NCI-H1436 treated with DMSO at 0.1 percent for 48 hours (cell line): ENCODE measurements around the gene TMEM208.

ENCODE experiments used
- DNase-seq: peaks from one replicate; lab custom pipeline; 2025; lab: John Stamatoyannopoulos, UW

The TMEM208 gene

DNA sequence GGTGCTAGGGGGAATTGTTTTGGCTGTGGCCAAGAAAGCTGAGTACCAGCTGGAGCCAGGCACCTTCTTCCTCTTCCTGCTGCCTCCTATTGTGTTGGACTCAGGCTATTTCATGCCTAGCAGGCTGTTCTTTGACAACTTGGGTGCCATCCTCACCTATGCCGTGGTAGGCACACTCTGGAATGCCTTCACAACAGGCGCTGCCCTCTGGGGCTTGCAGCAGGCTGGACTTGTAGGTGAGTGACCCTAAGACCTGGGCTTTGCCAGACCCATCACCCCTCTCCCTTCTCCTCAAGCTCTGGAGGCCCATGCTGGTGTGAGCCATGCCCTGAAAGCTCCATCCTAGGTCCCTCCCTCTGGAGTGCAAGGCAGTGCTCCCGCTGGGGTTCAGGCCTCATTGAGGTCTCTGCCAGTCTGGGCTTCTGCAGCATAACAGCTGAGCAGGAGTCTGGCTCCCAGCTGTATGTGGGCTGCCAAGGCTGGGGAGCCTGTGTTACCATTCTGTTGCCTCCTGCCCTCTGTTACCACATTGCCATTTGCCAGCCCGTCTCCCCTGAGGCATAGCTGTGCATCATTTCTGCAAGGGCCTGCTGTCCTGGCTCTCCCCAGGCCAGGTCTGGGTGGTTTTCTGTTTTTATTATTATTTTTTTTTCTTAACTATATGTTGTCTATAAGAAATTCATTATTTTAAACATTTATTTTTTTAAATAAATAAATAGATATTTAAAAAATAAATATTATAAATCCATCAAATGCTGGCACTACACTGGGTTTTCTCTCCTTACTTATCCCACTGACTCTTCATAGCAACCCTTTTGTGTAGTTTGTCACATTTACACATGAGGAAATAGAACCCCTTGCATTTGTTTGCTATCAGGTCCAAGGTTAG lies 25.9 kb downstream of the TMEM208 start:
- DNase-seq: no peak

DNA sequence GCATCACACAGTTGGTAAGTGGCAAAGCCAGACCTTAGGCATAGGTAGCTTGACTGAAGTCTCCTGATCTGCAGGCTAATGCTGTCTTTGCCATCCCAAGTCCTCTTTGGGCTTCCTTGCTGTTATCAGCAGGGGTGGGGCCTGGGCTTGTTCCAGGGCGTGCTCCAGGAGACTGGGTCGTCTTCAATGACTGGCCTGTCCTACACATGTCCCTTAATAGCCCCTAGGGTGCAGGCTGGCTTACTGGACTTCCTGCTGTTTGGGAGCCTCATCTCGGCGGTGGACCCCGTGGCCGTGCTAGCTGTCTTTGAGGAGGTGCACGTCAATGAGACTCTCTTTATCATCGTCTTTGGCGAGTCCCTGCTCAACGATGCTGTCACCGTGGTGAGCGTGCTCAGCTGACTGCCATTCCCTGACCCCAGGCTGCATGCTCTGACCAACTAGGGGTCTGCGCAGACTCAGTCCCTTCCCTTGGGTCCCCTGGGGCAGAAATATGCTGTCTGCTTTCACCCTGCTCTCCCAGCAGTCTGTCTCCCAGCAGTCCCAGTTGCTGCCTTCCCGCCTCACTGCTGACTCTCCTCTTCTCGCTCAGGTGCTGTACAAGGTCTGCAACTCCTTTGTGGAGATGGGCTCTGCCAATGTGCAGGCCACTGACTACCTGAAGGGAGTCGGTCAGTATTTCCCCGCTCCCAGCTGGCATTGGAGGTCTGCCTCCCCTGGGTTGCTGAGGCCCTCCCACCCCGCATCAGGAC lies 28.0 kb downstream of the TMEM208 start:
- no peak for DNase-seq

- DNase-seq: no peak
Observed at GRCh38 chr16:67255553-67256221, 28.8 kb downstream of the TMEM208 start.

- no peak for DNase-seq
Observed at GRCh38 chr16:67256701-67257230, 29.8 kb downstream of the TMEM208 start.

DNA sequence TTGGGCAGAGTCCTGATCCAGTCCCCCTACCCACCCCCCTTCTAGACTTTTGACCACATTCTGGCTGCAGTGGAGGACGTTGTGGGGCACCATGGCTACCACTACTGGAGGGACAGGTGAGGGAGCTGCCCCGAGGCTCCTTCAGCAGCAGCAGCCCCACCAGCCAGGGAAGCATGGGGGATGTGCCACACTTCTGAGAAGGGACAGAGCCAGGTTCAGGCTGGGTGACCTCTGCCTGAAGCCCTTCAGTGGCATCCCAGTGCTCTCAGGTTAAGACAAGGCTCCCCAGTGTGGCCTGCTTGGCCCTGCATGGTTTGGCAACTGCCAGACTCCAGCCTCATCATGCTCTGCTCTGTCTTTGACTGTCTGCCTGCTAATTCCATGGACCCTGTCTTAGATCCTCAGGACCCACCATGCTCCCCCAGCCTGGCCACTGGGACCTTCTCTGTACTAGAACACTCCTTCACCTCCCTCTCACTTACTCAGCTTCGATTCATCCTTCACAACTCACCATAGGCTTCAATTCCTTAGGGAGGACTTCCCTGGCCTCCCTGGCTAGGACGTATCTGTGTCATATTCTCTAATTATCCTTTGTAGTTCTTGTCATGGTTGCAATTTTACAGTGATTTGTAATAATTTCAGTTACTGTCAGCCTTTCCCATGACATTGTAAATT lies 30.7 kb downstream of the TMEM208 start:
- no peak for DNase-seq

DNA sequence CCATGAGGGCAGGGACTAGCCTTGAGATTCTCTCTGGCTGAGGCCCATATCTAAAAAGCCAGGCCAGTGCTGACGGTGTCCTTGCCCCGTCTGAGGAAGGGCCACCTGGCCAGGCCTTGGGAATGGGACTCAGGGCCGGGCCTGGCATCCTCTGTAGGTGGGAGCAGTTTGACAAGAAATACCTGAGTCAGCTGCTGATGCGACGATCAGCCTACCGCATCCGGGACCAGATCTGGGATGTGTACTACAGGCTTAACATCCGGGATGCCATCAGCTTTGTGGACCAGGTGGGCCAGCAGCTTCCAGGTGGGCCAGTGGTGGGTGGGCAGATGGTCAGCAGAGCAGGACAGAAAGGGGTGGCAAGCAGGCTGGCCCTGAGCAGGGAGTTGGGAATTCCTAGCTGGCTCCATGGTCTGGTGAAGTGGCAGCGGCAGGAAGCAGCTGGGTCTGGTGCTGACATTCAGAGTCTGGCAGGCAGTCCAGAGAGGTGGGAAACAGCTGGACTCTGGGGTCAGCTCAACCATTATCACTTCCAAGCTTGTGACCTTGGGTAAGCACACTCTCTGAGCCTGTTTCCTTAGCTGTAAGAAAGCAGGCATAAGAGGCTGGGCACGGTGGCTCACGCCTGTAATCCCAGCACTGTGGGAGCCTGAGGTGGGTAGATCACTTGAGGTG lies 31.4 kb downstream of the TMEM208 start:
- DNase-seq: no peak

- no peak for DNase-seq
Observed at GRCh38 chr16:67259705-67260104, 32.8 kb downstream of the TMEM208 start.

DNA sequence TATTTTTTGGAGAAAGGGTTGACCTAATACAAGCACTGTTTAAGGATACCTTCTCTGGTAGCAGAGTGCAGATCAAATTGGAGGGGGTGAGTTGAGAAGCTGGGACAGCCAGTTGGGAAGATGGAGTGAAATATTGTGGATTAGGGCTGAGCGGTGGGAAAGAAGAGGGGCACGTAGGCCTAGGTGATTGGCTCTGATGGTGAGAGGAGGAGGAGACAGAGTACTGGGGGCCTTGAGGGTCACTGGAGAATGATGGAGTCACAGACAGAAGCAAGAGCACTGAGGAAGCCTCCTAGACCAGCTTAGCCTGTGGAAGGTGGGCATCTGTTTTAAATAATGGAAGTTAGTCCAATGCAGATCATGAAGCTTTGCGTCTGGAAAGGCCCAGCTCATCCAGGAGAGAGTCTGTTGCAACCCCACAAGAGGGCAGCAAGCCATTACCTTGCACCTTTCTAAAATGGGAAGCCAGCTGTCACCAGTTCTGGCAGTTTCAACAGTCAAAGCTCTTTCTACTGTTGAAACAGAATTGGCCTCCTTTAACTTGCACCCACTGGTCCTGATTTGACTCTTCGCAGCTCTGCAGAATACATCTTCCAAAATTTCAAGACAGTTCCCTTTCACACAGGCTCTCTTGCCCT lies 33.6 kb downstream of the TMEM208 start:
- DNase-seq: no peak

DNA sequence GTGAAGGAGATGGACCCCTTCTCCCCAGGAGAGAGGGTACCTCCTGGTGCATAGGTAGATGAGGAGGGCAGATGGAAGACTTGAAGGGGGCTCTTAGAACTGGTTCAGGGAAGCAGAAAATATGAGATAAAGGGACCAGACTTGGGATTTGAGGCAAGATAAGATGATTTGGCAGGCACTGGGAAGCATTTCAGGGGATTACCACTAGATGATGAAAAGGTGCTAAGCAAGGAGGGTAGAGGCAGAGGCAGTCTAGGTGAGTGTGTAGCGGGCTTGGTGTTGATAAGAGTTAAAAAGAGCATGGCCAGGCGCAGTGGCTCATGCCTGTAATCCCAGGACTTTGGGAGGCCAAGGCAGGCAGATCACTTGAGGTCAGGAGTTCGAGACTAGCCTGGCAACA lies 36.3 kb downstream of the TMEM208 start:
- no peak for DNase-seq

- no peak for DNase-seq
Observed at GRCh38 chr16:67264277-67264676, 37.3 kb downstream of the TMEM208 start.

GRCh38 chr16:67264866-67265265 lies 37.9 kb downstream of the TMEM208 start:
- DNase-seq: no peak

- no peak for DNase-seq
Observed at GRCh38 chr16:67265834-67266233, 38.9 kb downstream of the TMEM208 start.

GRCh38 chr16:67268136-67268579 lies 41.2 kb downstream of the TMEM208 start:
- no peak for DNase-seq

GRCh38 chr16:67269766-67270165 lies 42.8 kb downstream of the TMEM208 start:
- no peak for DNase-seq

- DNase-seq: no peak
Observed at GRCh38 chr16:67270931-67271338, 44.0 kb downstream of the TMEM208 start.

- no peak for DNase-seq
Observed at GRCh38 chr16:67271446-67271845, 44.5 kb downstream of the TMEM208 start.

- no peak for DNase-seq
Observed at GRCh38 chr16:67275321-67275720, 48.4 kb downstream of the TMEM208 start.

- no peak for DNase-seq
Observed at GRCh38 chr16:67277294-67277998, 50.5 kb downstream of the TMEM208 start.

DNA sequence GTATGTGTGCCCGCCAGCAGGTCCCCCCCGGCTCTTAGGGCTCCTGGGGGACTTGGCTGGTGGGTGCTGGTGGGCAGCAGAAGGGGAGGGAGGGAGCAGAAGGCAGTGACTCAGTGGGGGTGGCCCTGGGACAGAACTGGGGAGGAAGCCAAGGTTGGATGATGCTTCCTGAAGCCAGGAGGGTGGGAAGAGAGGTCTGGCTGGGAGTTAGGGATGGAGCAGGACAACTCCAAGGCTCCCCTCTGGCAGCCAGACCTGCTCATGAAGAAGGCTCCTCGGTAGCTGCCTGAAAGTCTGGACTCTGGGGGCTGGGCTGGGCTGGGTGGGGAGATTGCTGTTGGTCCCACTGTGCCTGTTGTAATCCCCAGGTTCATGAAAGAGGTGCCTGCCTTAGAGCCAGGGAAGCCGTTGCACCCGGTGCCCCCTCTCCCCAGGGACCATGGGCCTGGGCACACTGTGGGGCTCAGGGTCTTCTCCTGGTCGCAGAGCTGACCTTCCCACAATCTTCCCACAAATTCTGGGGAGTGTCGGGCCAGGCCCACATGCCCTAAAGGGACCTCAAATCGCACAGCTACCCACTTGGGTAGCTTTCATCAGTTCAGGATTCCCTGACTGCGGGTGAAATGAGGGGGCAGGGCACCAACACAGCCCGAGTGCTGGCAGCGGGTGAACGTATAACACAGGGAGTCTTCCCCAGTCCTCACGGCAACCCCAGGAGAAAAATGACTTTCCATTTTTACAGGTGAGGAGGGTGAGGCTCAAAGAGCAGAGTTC lies 51.3 kb downstream of the TMEM208 start:
- no peak for DNase-seq
